Small intestine (tissue), 7 donors: ENCODE results near the gene ITGB5. TPM values are rescaled to one million over a fixed set of nuclear protein-coding genes. Genes with fewer than 3 reads are reported as not detected.

Experiments used
- DNase-seq, 2 donors: peaks; one replicate each; pipeline versions ENCODE4 v3.0.0 to v3.0.0-alpha.2; 2013
- FAIRE-seq: peaks from 2 replicates; lab custom pipeline; 2012; peaks lifted over from hg19 to GRCh38; lab: Jason Lieb, UNC
- H3K27ac ChIP-seq, 3 donors: one replicate each; pipeline ENCODE4 v1.5.1; 2013; ENCODE audit warnings: low read length in 2 of 3, mild to moderate bottlenecking in 2 of 3, control low read depth in 1 of 3, inconsistent platforms in 1 of 3, low read depth in 1 of 3, moderate library complexity in 1 of 3
- H3K27me3 ChIP-seq, 3 donors: one replicate each; pipeline ENCODE4 v1.6.1; 2013; ENCODE audit warnings: low read length in 3 of 3, inconsistent platforms in 1 of 3; ENCODE audit not compliant: control insufficient read depth in 3 of 3, insufficient read depth in 3 of 3
- H3K36me3 ChIP-seq, 3 donors: one replicate each; pipeline ENCODE4 v1.6.1; 2013; ENCODE audit warnings: low read length in 3 of 3, inconsistent platforms in 1 of 3, low read depth in 1 of 3, mild to moderate bottlenecking in 1 of 3, moderate library complexity in 1 of 3; ENCODE audit not compliant: control insufficient read depth in 3 of 3, insufficient read depth in 2 of 3
- H3K4me1 ChIP-seq, 3 donors: one replicate each; pipeline ENCODE4 v1.6.1; 2013; ENCODE audit warnings: low read length in 2 of 3, inconsistent platforms in 1 of 3, low read depth in 1 of 3, mild to moderate bottlenecking in 1 of 3, moderate library complexity in 1 of 3; ENCODE audit not compliant: control insufficient read depth in 3 of 3, insufficient read depth in 2 of 3
- H3K4me3 ChIP-seq, 3 donors: one replicate each; pipeline ENCODE4 v1.5.1; 2013; ENCODE audit warnings: low read length in 3 of 3, control low read depth in 1 of 3, inconsistent platforms in 1 of 3, low read depth in 1 of 3, mild to moderate bottlenecking in 1 of 3, moderate library complexity in 1 of 3
- H3K9me3 ChIP-seq, 2 donors: one replicate each; pipeline ENCODE4 v1.6.1; 2013; ENCODE audit warnings: low read depth in 1 of 2, low read length in 1 of 2; ENCODE audit not compliant: control insufficient read depth in 2 of 2, insufficient read depth in 1 of 2
- WGBS, 3 donors: extraction: QIAGEN DNeasy Blood & Tissue Kit; methylation state at CpG; one replicate each; pipeline ENCODE4 v1.1.7; 2013; 5-methylcytosine and 5-hydroxymethylcytosine counted together
- polyA plus RNA-seq, 4 donors: library from polyadenylated mRNA; stranded (reverse) in 3 of 4; unstranded in 1 of 4; fragments of 200-250 nt in 3 of 4; fragments of 120-200 nt in 1 of 4; gene quantifications; one replicate each; pipeline versions ENCODE4 v1.2.1 to v1.2.3, GENCODE V29; 2013
- donor health status: healthy with polysubstance abuse.
- donor health status: control.
- donor health status: control.
- donor health status: Bipolar disorder and iron deficiency.
- donor health status: healthy.

Gene ITGB5
- polyA plus RNA-seq, 4 donors, result 9.4 to 74.3 (median 21.9) TPM

DNA sequence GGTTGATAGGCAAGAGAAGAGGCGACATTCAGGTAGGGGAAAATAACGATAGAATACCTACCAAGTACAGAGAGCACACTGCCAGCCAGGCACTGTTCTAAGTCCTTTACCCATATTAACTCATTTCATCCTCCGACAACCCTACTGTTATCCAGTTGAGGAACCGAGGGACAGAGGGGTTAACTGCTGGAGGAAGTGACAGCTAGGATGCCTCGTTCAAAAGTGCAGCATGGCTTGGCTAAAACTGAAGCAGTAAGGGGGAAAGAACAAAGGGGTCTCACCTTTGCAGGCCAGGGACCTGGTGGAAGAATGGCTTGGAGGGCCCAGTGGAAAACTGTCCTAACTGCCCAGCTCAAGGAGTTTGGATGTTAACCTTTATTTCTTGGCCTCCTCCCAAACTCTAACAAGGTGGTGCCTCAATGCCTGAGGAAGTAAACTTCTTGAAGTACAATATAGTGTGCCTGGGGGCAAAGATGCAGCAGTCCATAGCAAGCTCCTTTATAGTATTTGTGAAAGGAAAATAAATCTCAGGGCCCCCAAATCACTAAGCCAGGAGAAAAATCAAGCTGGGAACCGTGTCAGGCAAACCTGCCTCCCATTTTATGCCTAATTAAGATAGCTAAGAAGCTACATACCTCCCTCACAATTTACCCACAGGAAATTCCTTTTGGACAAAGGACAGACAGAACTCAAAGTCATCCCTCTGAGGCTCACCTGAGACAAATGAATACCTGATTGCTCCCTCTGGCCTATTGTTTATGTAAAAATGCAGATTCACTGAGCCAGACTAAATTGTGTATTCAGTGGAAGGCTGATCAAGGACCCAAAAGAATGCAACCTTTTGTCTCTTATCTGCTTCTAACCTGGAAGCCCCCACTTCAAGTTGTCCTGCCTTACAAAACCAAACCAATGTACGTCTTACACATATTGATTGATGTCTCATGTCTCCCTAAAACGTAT lies 1.6 kb upstream of the ITGB5 start:
- H3K4me1 ChIP-seq, result peaks cover 0 to 10% (median 2%) of the 10 kb centered on the region in 3 donors
- FAIRE-seq (no peak), DNase-seq (no peak)
- H3K36me3 ChIP-seq, result peaks cover 0 to 4% (median 0%) of the 10 kb centered on the region in 3 donors
- WGBS, 3 donors, result 57 to 71% (median 65%) methylated on average over 8 of the region's 8 CpGs
- no peak overlapping the region for H3K4me3 ChIP-seq
- H3K9me3 ChIP-seq, result no peaks in the 10 kb centered on the region
- H3K27ac ChIP-seq, result no peak overlapping the region
- H3K27me3 ChIP-seq, result peaks cover 0 to 2% (median 0%) of the 10 kb centered on the region in 3 donors

DNA sequence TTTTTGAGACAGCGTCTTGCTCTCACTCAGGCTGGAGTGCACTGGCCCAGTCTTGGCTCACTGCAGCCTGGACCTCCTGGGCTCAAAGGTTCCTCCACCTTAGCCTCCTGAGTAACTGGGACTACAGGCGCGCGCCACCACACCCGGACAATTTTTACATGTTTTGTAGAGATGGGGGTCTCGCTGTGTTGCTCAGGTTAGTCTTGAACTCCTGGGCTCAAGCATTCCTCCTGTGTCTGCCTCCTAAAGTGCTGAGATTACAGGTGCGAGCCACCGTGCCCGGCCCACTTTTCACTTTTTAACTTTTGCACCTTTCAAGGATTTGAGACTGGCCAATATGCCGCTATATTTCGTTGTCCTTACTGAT lies 750 bp upstream of the ITGB5 start:
- WGBS, 3 donors, result 84 to 92% (median 86%) methylated on average over 10 to 11 of the region's 11 CpGs
- Histone ChIP-seq H3K27me3 (peaks cover 0 to 2% (median 0%) of the 10 kb centered on the region in 3 donors), H3K9me3 (no peaks in the 10 kb centered on the region), H3K36me3 (peaks cover 0 to 7% (median 0%) of the 10 kb centered on the region in 3 donors), H3K27ac (peak overlapping the region in 1 of 3 donors; percentile 84), H3K4me3 (peak overlapping the region in 2 of 3 donors; percentile 60 to 87), H3K4me1 (peaks cover 0 to 10% (median 2%) of the 10 kb centered on the region in 3 donors)
- FAIRE-seq, result no peak
- no peak for DNase-seq

DNA sequence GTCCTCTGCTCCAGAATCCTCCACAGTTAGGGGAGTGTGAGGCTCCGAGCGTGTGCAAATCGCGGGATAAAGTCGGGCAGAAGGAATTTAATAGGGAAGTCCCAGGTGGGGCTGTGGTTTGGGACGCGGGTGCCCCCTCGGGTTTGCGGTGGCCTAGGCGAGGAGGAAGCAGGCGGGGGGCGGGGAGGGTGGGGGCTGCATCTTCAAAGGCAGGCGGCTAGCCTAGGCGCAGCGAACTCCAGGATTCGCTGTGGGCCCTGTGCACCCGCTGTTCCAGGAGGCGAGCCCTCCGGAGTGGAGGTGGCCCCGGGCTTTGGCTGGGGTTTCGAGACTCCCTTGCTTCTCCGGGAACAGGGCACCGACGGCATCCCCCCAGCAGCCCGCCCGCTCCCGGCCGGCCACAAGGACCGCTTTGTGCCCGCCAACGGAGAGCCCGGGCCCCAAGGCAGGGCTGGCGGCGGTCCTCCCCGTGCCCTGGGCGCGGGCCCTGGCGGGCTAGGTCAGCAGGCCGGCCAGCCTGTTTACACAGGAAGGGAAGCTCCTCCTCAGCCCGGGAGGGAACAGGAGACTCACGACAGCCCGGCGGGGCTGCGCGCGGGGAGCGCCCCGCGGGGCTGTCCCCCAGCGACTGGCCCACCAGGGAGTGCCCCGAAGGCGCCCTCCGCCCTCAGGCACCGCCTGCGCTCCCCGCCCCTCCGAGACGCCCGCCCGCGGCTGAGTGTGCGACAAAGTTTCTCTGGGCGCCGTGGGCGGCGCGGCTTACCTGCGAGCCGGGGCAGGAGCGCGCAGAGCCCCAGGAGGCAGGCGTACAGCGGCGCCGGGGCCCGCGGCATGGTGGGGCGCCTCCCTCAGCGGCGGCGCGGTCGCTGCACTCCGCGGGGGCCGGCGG lies 753 bp downstream of the ITGB5 start:
- peak overlapping the region; percentile 86 to 91 (median 90) for H3K27ac ChIP-seq
- peak overlapping the region; percentile 56 to 87 (median 67) for H3K4me3 ChIP-seq
- peak; percentile 65 to 85 for DNase-seq
- FAIRE-seq, result no peak
- H3K36me3 ChIP-seq, result peaks cover 0 to 9% (median 0%) of the 10 kb centered on the region in 3 donors
- 1% methylated on average over 39 to 87 of the region's 87 CpGs for WGBS, 3 donors
- peaks cover 0 to 2% (median 0%) of the 10 kb centered on the region in 3 donors for H3K27me3 ChIP-seq
- H3K4me1 ChIP-seq, result peaks cover 0 to 10% (median 2%) of the 10 kb centered on the region in 3 donors
- H3K9me3 ChIP-seq, result no peaks in the 10 kb centered on the region

DNA sequence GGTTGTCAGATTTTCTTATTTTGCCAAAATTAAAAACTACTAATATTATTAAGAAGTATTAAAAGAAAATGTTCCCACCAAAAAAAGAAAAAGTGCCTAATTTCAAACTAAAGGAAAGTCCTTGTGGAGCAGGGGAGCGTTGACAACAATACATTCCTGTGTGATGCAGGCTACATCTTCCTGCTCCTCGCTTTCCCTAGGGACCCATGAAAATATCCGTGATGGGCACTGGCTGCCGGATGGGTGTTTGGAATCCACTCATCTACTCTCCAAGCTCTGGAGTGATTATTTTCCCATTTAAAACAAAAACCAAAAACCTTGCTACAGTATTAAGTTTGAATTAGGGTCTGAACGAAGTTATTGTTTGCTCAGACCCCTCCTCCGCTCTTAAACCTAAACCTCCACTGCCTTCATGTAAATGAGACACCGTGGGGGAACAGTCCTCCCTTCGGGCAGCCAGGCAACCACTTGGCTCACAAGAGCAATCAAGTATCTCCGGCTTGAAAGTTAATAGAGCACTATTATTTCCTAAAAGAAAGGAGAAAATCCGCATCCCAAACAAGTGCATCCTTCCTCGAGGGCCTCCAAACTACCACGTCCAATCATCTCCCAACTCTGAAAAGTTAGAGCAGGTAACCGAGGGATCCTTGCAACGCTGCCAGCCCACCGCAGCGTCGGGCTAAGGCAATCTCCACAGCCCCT lies 1.5 kb downstream of the ITGB5 start:
- WGBS, 3 donors, result 32 to 40% (median 33%) methylated on average over 17 of the region's 17 CpGs
- DNase-seq, result peak in 1 of 2 donors; percentile 42
- FAIRE-seq, result no peak
- Histone ChIP-seq H3K4me1 (peaks cover 0 to 10% (median 2%) of the 10 kb centered on the region in 3 donors), H3K9me3 (no peaks in the 10 kb centered on the region), H3K4me3 (peak overlapping the region in 2 of 3 donors; percentile 67 to 87), H3K27me3 (peaks cover 0 to 2% (median 0%) of the 10 kb centered on the region in 3 donors), H3K36me3 (peaks cover 0 to 9% (median 0%) of the 10 kb centered on the region in 3 donors), H3K27ac (peak overlapping the region; percentile 29 to 90 (median 35))

DNA sequence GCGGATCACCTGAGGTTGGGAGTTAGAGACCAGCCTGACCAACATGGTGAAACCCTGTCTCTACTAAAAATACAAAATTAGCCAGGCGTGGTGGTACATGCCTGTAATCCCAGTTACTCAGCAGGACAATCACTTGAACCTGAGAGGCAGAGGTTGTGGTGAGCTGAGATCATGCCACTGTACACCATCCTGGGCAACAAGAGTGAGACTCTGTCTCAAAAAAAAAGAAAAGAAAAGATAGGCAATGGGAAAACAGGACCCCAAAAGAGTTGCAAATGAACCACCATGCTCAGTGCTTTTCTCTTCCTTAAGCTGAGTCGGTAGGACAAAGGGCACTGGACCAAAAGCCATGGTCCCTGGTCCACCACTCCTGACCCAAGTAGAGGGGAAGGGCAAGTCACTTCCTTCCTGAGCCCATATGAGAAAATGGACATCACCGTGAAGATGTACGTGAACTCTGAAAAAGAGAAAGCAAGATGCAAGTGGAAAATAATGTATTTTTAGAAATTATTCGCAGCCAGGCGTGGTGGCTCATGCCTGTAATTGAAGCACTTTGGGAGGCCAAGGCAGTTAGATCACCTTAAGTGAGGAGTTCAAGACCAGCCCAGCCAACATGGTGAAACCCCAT lies 2.6 kb downstream of the ITGB5 start:
- 74 to 90% (median 78%) methylated on average over 6 to 7 of the region's 7 CpGs for WGBS, 3 donors
- Histone ChIP-seq H3K4me3 (no peak overlapping the region), H3K27ac (no peak overlapping the region), H3K9me3 (no peaks in the 10 kb centered on the region), H3K36me3 (peaks cover 0 to 9% (median 0%) of the 10 kb centered on the region in 3 donors), H3K4me1 (peaks cover 0 to 10% (median 2%) of the 10 kb centered on the region in 3 donors), H3K27me3 (no peaks in the 10 kb centered on the region)
- FAIRE-seq (no peak), DNase-seq (no peak)

DNA sequence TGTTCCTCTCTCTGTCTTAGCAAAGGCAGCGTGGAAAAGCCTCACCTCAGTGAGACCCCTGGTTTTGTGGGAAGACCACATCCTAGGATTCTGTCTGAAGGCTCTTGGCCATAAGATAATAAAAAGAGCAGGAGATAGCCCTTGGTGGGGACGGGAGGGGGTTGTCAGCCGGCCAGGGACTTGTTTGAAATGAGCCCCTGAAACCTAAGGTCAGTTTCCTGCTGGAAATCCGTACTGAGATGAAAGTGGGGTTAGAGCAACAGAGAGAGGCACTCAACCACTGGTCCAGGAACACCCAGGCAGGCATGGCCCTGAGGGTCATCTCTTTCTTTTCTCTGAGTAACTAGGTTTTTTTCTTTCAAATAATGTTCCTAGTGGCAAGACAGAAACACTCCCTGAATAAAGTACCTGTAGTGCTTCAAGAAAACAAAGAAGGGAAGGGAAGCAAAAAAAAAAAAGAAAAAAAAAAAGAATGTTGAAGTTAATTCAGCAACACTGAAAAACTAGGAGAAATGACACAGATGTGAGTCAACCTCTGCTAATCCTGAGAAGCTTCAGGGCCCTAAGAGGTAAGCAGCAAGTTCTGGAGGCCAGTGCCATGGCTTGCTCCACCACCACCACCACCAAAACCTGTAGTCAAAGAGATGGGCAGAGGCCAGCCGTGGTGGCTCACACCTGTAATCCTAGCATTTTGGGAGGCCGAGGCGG lies 3.2 kb downstream of the ITGB5 start:
- Histone ChIP-seq H3K27me3 (no peaks in the 10 kb centered on the region), H3K4me3 (no peak overlapping the region), H3K36me3 (peaks cover 0 to 11% (median 0%) of the 10 kb centered on the region in 3 donors), H3K4me1 (peaks cover 0 to 16% (median 8%) of the 10 kb centered on the region in 3 donors), H3K9me3 (no peaks in the 10 kb centered on the region), H3K27ac (no peak overlapping the region)
- DNase-seq, result no peak
- 72 to 88% (median 75%) methylated on average over 5 to 7 of the region's 7 CpGs for WGBS, 3 donors
- FAIRE-seq, result no peak
